HL-60 (cell line): ENCODE measurements around the gene ANKRD33B.

Source experiments
- CTCF ChIP-seq: IDR thresholded peaks from one replicate; pipeline ENCODE4 v1.5.1; 2011; ENCODE audit warnings: low read length, control low read depth, inconsistent platforms; ENCODE audit not compliant: insufficient read depth
- GABPA ChIP-seq: IDR thresholded peaks from 2 replicates; pipeline ENCODE4 v1.6.1; 2012; ENCODE audit warnings: low read depth
- POLR2AphosphoS5 ChIP-seq: IDR thresholded peaks from 2 replicates; pipeline ENCODE4 v1.6.1; 2012; ENCODE audit warnings: low read depth
- REST ChIP-seq: IDR thresholded peaks from 2 replicates; pipeline ENCODE4 v1.6.1; 2012; ENCODE audit warnings: low read depth; ENCODE audit not compliant: insufficient replicate concordance

- TF ChIP-seq CTCF: no peak
- TF ChIP-seq REST: no peak
- no peak for TF ChIP-seq POLR2AphosphoS5
- no peak for TF ChIP-seq GABPA
Measured at GRCh38 chr5:10528827-10529226, 35.0 kb upstream of the ANKRD33B start.
